ENCODE data around the gene LGALS1. TPM values are rescaled to one million over a fixed set of nuclear protein-coding genes. Genes with fewer than 3 reads are reported as not detected.

LGALS1 gene
- total RNA-seq, 1 donor from 2014 or later = 2,760 TPM

GRCh38 chr22:37632174-37633088 lies 43.0 kb upstream of the LGALS1 start:
- Mint-ChIP-seq H3K9me3 (ENCODE audit: low read depth) (no peaks in the 10 kb centered on the region), H3K4me1 (ENCODE audit: low read depth) (peaks cover 28% of the 10 kb centered on the region), H3K27ac (ENCODE audit: unreplicated experiment) (no peak overlapping the region), H3K27me3 (ENCODE audit: low read depth) (no peaks in the 10 kb centered on the region), H3K4me3 (ENCODE audit: unreplicated experiment) (no peak overlapping the region), H3K36me3 (ENCODE audit: low read depth) (no peaks in the 10 kb centered on the region)
- DNase-seq (ENCODE audit: low spot score) = no peak
- no peak for TF ChIP-seq CTCF (IDR thresholded peaks at IDR 0.05)

- Mint-ChIP-seq H3K4me1 (ENCODE audit: low read depth) (peaks cover 28% of the 10 kb centered on the region), H3K27me3 (ENCODE audit: low read depth) (no peaks in the 10 kb centered on the region), H3K27ac (ENCODE audit: unreplicated experiment) (peak overlapping the region; percentile 14), H3K4me3 (ENCODE audit: unreplicated experiment) (no peak overlapping the region), H3K36me3 (ENCODE audit: low read depth) (no peaks in the 10 kb centered on the region), H3K9me3 (ENCODE audit: low read depth) (no peaks in the 10 kb centered on the region)
- TF ChIP-seq CTCF (IDR thresholded peaks at IDR 0.05) = no peak
- no peak for DNase-seq (ENCODE audit: low spot score)
Measured at GRCh38 chr22:37633089-37633624, 42.3 kb upstream of the LGALS1 start.

- Mint-ChIP-seq H3K36me3 (ENCODE audit: low read depth) (no peaks in the 10 kb centered on the region), H3K27ac (ENCODE audit: unreplicated experiment) (peak overlapping the region; percentile 79), H3K4me3 (ENCODE audit: unreplicated experiment) (peak overlapping the region; percentile 51), H3K27me3 (ENCODE audit: low read depth) (no peaks in the 10 kb centered on the region), H3K4me1 (ENCODE audit: low read depth) (peaks cover 34% of the 10 kb centered on the region), H3K9me3 (ENCODE audit: low read depth) (no peaks in the 10 kb centered on the region)
- no peak for DNase-seq (ENCODE audit: low spot score)
- peak; percentile 65 for TF ChIP-seq CTCF (IDR thresholded peaks at IDR 0.05)
Measured at GRCh38 chr22:37633625-37634416, 41.6 kb upstream of the LGALS1 start.

- Mint-ChIP-seq H3K4me3 (ENCODE audit: unreplicated experiment) (peak overlapping the region; percentile 51), H3K4me1 (ENCODE audit: low read depth) (peaks cover 35% of the 10 kb centered on the region), H3K27ac (ENCODE audit: unreplicated experiment) (peak overlapping the region; percentile 79), H3K27me3 (ENCODE audit: low read depth) (no peaks in the 10 kb centered on the region), H3K9me3 (ENCODE audit: low read depth) (no peaks in the 10 kb centered on the region), H3K36me3 (ENCODE audit: low read depth) (no peaks in the 10 kb centered on the region)
- no peak for DNase-seq (ENCODE audit: low spot score)
- no peak for TF ChIP-seq CTCF (IDR thresholded peaks at IDR 0.05)
Measured at GRCh38 chr22:37634417-37634924, 41.0 kb upstream of the LGALS1 start.

GRCh38 chr22:37635157-37635556 lies 40.3 kb upstream of the LGALS1 start:
- H3K27ac Mint-ChIP-seq (ENCODE audit: unreplicated experiment) = no peak overlapping the region
- no peak overlapping the region for H3K4me3 Mint-ChIP-seq (ENCODE audit: unreplicated experiment)
- H3K9me3 Mint-ChIP-seq (ENCODE audit: low read depth) = no peaks in the 10 kb centered on the region
- H3K36me3 Mint-ChIP-seq (ENCODE audit: low read depth) = no peaks in the 10 kb centered on the region
- no peak for DNase-seq (ENCODE audit: low spot score)
- peaks cover 36% of the 10 kb centered on the region for H3K4me1 Mint-ChIP-seq (ENCODE audit: low read depth)
- TF ChIP-seq CTCF (IDR thresholded peaks at IDR 0.05) = no peak
- no peaks in the 10 kb centered on the region for H3K27me3 Mint-ChIP-seq (ENCODE audit: low read depth)

Data from chondrocyte (in vitro differentiated cells).